Neural progenitor cell (in vitro differentiated cells): ENCODE data around the gene SHANK3. TPM values are rescaled to one million over a fixed set of nuclear protein-coding genes. Genes with fewer than 3 reads are reported as not detected.

Source experiments
- DNase-seq: peaks from one replicate; pipeline ENCODE4 v3.0.0-alpha.2; 2016; ENCODE audit warnings: low spot score
- H2AFZ ChIP-seq: fragments of 200-600 bp; sonication (generic); replicated peaks from 2 replicates; pipeline ENCODE4 v1.6.1; 2016; ENCODE audit warnings: antibody characterized with exemption
- H3F3A ChIP-seq: fragments of 200-600 bp; sonication (generic); 2 replicates; pipeline ENCODE4 v1.6.1; 2016; ENCODE audit warnings: antibody characterized with exemption, low read depth
- H3K27ac ChIP-seq: fragments of 200-600 bp; sonication (generic); 2 replicates; pipeline ENCODE4 v1.5.1; 2016; ENCODE audit warnings: mild to moderate bottlenecking
- H3K27me3 ChIP-seq: fragments of 200-600 bp; sonication (generic); 2 replicates; pipeline ENCODE4 v1.6.1; 2016; ENCODE audit warnings: mild to moderate bottlenecking, moderate library complexity
- H3K36me3 ChIP-seq: fragments of 200-600 bp; sonication (generic); 2 replicates; pipeline ENCODE4 v1.5.1; 2016
- H3K4me1 ChIP-seq: fragments of 200-600 bp; sonication (generic); 2 replicates; pipeline ENCODE4 v1.6.1; 2016; ENCODE audit warnings: mixed run types
- H3K4me2 ChIP-seq: fragments of 200-600 bp; sonication (generic); 2 replicates; pipeline ENCODE4 v1.6.1; 2016
- H3K4me3 ChIP-seq: fragments of 200-600 bp; sonication (generic); 2 replicates; pipeline ENCODE4 v1.5.1; 2016
- H3K79me2 ChIP-seq: fragments of 200-600 bp; sonication (generic); 2 replicates; pipeline ENCODE4 v1.6.1; 2016; ENCODE audit warnings: low read depth
- H3K9ac ChIP-seq: fragments of 200-600 bp; sonication (generic); 2 replicates; pipeline ENCODE4 v1.6.1; 2016
- H3K9me3 ChIP-seq: fragments of 200-600 bp; sonication (generic); 2 replicates; pipeline ENCODE4 v1.5.1; 2016; ENCODE audit warnings: low read depth
- H4K20me1 ChIP-seq: fragments of 200-600 bp; sonication (generic); 2 replicates; pipeline ENCODE4 v1.6.1; 2016; ENCODE audit warnings: low read depth
- H3K27ac Mint-ChIP-seq: 3 replicates; pipeline ENCODE4 v1.8.0; 2021; ENCODE audit warnings: mixed read lengths
- H3K27me3 Mint-ChIP-seq: 2 replicates; pipeline ENCODE4 v1.8.0; 2022; ENCODE audit warnings: low read depth, mild to moderate bottlenecking, inconsistent platforms, moderate library complexity, mixed read lengths; ENCODE audit not compliant: insufficient read depth
- H3K36me3 Mint-ChIP-seq: 3 replicates; pipeline ENCODE4 v1.8.0; 2021; ENCODE audit warnings: mixed read lengths
- H3K4me1 Mint-ChIP-seq: 3 replicates; pipeline ENCODE4 v1.8.0; 2021; ENCODE audit warnings: mixed read lengths
- H3K4me3 Mint-ChIP-seq: 3 replicates; pipeline ENCODE4 v1.8.0; 2021; ENCODE audit warnings: mild to moderate bottlenecking, moderate library complexity, mixed read lengths
- H3K9me3 Mint-ChIP-seq: 3 replicates; pipeline ENCODE4 v1.8.0; 2020; ENCODE audit warnings: mixed read lengths
- EZH2 ChIP-seq: fragments of 200-600 bp; sonication (generic); IDR thresholded peaks from 2 replicates; pipeline ENCODE4 v1.6.1; 2017; ENCODE audit warnings: antibody characterized with exemption, mild to moderate bottlenecking, moderate library complexity
- EZH2phosphoT487 ChIP-seq: fragments of 200-600 bp; sonication (generic); IDR thresholded peaks from 2 replicates; pipeline ENCODE4 v1.6.1; 2017; ENCODE audit warnings: antibody characterized with exemption
- total RNA-seq: library from RNA; depleted of rRNA; stranded (reverse); fragments of >200 nt; gene quantifications from 2 replicates; pipeline ENCODE4 v1.2.3, GENCODE V29; 2015; ENCODE audit warnings: low replicate concordance
- TF ChIP-seq, protein P1 (sequence below): fragments of 200-600 bp; sonication (generic); IDR thresholded peaks from 2 replicates; pipeline ENCODE4 v1.5.1; 2017; ENCODE audit warnings: antibody characterized with exemption, mild to moderate bottlenecking

Gene SHANK3
- total RNA-seq, 1 donor from 2014 or later, result 0.65 TPM

- no peak for DNase-seq
Measured at GRCh38 chr22:50670914-50671538, 1.6 kb upstream of the SHANK3 start.

GRCh38 chr22:50671641-50672040, 982 bp upstream of the SHANK3 start:
- no peak overlapping the region for H3K4me2 ChIP-seq
- H3K36me3 Mint-ChIP-seq, result peaks cover 8% of the 10 kb centered on the region
- H3K9me3 ChIP-seq, result no peaks in the 10 kb centered on the region
- TF ChIP-seq EZH2phosphoT487 (no peak), EZH2 (no peak)
- TF ChIP-seq, protein P1, sequence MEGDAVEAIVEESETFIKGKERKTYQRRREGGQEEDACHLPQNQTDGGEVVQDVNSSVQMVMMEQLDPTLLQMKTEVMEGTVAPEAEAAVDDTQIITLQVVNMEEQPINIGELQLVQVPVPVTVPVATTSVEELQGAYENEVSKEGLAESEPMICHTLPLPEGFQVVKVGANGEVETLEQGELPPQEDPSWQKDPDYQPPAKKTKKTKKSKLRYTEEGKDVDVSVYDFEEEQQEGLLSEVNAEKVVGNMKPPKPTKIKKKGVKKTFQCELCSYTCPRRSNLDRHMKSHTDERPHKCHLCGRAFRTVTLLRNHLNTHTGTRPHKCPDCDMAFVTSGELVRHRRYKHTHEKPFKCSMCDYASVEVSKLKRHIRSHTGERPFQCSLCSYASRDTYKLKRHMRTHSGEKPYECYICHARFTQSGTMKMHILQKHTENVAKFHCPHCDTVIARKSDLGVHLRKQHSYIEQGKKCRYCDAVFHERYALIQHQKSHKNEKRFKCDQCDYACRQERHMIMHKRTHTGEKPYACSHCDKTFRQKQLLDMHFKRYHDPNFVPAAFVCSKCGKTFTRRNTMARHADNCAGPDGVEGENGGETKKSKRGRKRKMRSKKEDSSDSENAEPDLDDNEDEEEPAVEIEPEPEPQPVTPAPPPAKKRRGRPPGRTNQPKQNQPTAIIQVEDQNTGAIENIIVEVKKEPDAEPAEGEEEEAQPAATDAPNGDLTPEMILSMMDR, result no peak
- H3K36me3 ChIP-seq, result no peaks in the 10 kb centered on the region
- H3K27me3 ChIP-seq, result peaks cover 46% of the 10 kb centered on the region
- H3K9ac ChIP-seq, result no peak overlapping the region
- H3K4me1 Mint-ChIP-seq, result peaks cover 35% of the 10 kb centered on the region
- H3K4me3 Mint-ChIP-seq, result peak overlapping the region; percentile 53
- peaks cover 10% of the 10 kb centered on the region for H4K20me1 ChIP-seq
- H3K9me3 Mint-ChIP-seq, result no peaks in the 10 kb centered on the region
- H3K4me1 ChIP-seq, result peaks cover 6% of the 10 kb centered on the region
- no peak overlapping the region for H3K4me3 ChIP-seq
- no peak for DNase-seq
- H3K27ac Mint-ChIP-seq, result no peak overlapping the region
- H3K79me2 ChIP-seq, result no peaks in the 10 kb centered on the region
- H3K27me3 Mint-ChIP-seq, result peaks cover 27% of the 10 kb centered on the region
- no peak overlapping the region for H3K27ac ChIP-seq
- H3F3A ChIP-seq, result peaks cover 17% of the 10 kb centered on the region
- no peak overlapping the region for H2AFZ ChIP-seq

More at GRCh38 chr22:50670914-50671538, 1.6 kb upstream of the SHANK3 start:
- H3K27ac ChIP-seq, result no peak overlapping the region
- peaks cover 6% of the 10 kb centered on the region for H3K4me1 ChIP-seq
- H3K9me3 ChIP-seq, result no peaks in the 10 kb centered on the region
- H3K27ac Mint-ChIP-seq, result peak overlapping the region; percentile 81
- H3K36me3 Mint-ChIP-seq, result peaks cover 5% of the 10 kb centered on the region
- peak overlapping the region; percentile 56 for H3K4me3 Mint-ChIP-seq
- no peak overlapping the region for H3K4me2 ChIP-seq
- peaks cover 32% of the 10 kb centered on the region for H3K4me1 Mint-ChIP-seq
- H3K4me3 ChIP-seq, result no peak overlapping the region
- peaks cover 43% of the 10 kb centered on the region for H3K27me3 ChIP-seq
- H3K27me3 Mint-ChIP-seq, result peaks cover 24% of the 10 kb centered on the region
- H3K36me3 ChIP-seq, result no peaks in the 10 kb centered on the region
- H2AFZ ChIP-seq, result no peak overlapping the region
- H3K9ac ChIP-seq, result no peak overlapping the region
- peaks cover 10% of the 10 kb centered on the region for H4K20me1 ChIP-seq
- no peaks in the 10 kb centered on the region for H3K9me3 Mint-ChIP-seq
- no peak for TF ChIP-seq EZH2phosphoT487
- TF ChIP-seq, protein P1, result no peak
- TF ChIP-seq EZH2, result no peak
- no peaks in the 10 kb centered on the region for H3K79me2 ChIP-seq
- H3F3A ChIP-seq, result peaks cover 17% of the 10 kb centered on the region

- H3K27me3 Mint-ChIP-seq, result peaks cover 27% of the 10 kb centered on the region
Measured at GRCh38 chr22:50672041-50672440, 582 bp upstream of the SHANK3 start.

More at GRCh38 chr22:50672041-50672440, 582 bp upstream of the SHANK3 start:
- Mint-ChIP-seq H3K9me3 (no peaks in the 10 kb centered on the region), H3K4me3 (no peak overlapping the region), H3K4me1 (peaks cover 35% of the 10 kb centered on the region), H3K36me3 (peaks cover 8% of the 10 kb centered on the region), H3K27ac (no peak overlapping the region)
- Histone ChIP-seq H3K27me3 (peaks cover 46% of the 10 kb centered on the region), H3K36me3 (no peaks in the 10 kb centered on the region), H4K20me1 (peaks cover 10% of the 10 kb centered on the region), H3K9ac (no peak overlapping the region), H3K9me3 (no peaks in the 10 kb centered on the region), H3K4me2 (no peak overlapping the region), H3K4me1 (peaks cover 6% of the 10 kb centered on the region), H3K27ac (no peak overlapping the region), H3F3A (peaks cover 17% of the 10 kb centered on the region), H2AFZ (no peak overlapping the region), H3K4me3 (no peak overlapping the region), H3K79me2 (no peaks in the 10 kb centered on the region)
- DNase-seq, result no peak
- TF ChIP-seq EZH2phosphoT487 (no peak), EZH2 (no peak)
- TF ChIP-seq, protein P1, result no peak
